Peyer's patch (tissue), 4 donors: ENCODE data around the gene KLHDC7B. TPM values are rescaled to one million over a fixed set of nuclear protein-coding genes. Genes with fewer than 3 reads are reported as not detected.

ENCODE experiments used
- DNase-seq, 3 donors: peaks; one replicate each; pipeline ENCODE4 v3.0.0-alpha.2; 2017 to 2019
- H3K27ac ChIP-seq, 4 donors: fragments of 200-600 bp; sonication (generic); one replicate each; pipeline ENCODE4 v1.5.1; 2016 to 2019
- H3K27me3 ChIP-seq, 2 donors: fragments of 200-600 bp; sonication (generic); one replicate each; pipeline ENCODE4 v1.5.1; 2019
- H3K36me3 ChIP-seq, 3 donors: fragments of 200-600 bp; sonication (generic); one replicate each; pipeline ENCODE4 v1.5.1; 2016 to 2019
- H3K4me1 ChIP-seq, 4 donors: fragments of 200-600 bp; sonication (generic); one replicate each; pipeline ENCODE4 v1.5.1; 2016 to 2019
- H3K4me3 ChIP-seq, 4 donors: fragments of 200-600 bp; sonication (generic); 1 replicate in 3 of 4; 2 replicates in 1 of 4; pipeline ENCODE4 v1.5.1; 2016 to 2019; ENCODE audit warnings: mild to moderate bottlenecking in 1 of 4
- H3K9me3 ChIP-seq, 4 donors: fragments of 200-600 bp; sonication (generic); one replicate each; pipeline ENCODE4 v1.5.1; 2016 to 2019; ENCODE audit warnings: mild to moderate bottlenecking in 1 of 4
- POLR2A ChIP-seq, 2 donors: fragments of 450-650 bp; IDR thresholded peaks; one replicate each; pipeline ENCODE4 v1.5.1; 2017; ENCODE audit warnings: antibody characterized with exemption in 2 of 2, mild to moderate bottlenecking in 2 of 2, moderate library complexity in 2 of 2
- total RNA-seq, 4 donors: library from RNA; depleted of rRNA; stranded (reverse); fragments of >200 nt; gene quantifications; one replicate each; pipeline ENCODE4 v1.1.0, GENCODE V29; 2016
- TF ChIP-seq, protein P1 (sequence below), 6 experiments: fragments of 450-650 bp in 4 of 6; fragments of 200-600 bp in 2 of 6; sonication (generic) in 1 of 6; IDR thresholded peaks; one replicate each; pipeline ENCODE4 v1.5.1; 2017 to 2019; ENCODE audit warnings: antibody characterized with exemption in 6 of 6, mild to moderate bottlenecking in 3 of 6, moderate library complexity in 1 of 6

KLHDC7B gene
- total RNA-seq, 4 donors from 2014 or later = 1.1 TPM; not detected in 3

DNA sequence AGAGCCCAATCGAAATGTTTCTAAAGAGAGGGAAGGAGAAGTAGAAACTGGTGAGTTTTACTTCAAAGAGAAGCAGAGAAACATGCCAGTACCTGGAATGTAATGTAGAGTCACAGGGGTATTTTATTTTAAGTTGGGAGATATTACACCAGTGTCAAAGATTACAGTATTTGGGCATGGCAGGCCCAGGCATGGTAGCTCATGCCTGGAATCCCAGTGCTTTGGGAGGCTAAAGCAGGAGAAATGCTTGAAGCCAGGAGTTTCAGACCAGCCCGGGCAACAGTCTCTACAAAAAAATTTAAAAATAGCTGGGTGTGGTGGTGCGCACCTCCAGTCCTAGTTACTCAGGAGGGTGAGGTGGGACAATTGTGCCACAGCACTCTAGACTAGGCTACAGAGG is 14.3 kb downstream of the KLHDC7B start:
- H3K27ac ChIP-seq = no peak overlapping the region
- DNase-seq = no peak
- H3K9me3 ChIP-seq = no peaks in the 10 kb centered on the region
- TF ChIP-seq POLR2A (IDR thresholded peaks at IDR 0.05) = no peak
- TF ChIP-seq, protein P1, sequence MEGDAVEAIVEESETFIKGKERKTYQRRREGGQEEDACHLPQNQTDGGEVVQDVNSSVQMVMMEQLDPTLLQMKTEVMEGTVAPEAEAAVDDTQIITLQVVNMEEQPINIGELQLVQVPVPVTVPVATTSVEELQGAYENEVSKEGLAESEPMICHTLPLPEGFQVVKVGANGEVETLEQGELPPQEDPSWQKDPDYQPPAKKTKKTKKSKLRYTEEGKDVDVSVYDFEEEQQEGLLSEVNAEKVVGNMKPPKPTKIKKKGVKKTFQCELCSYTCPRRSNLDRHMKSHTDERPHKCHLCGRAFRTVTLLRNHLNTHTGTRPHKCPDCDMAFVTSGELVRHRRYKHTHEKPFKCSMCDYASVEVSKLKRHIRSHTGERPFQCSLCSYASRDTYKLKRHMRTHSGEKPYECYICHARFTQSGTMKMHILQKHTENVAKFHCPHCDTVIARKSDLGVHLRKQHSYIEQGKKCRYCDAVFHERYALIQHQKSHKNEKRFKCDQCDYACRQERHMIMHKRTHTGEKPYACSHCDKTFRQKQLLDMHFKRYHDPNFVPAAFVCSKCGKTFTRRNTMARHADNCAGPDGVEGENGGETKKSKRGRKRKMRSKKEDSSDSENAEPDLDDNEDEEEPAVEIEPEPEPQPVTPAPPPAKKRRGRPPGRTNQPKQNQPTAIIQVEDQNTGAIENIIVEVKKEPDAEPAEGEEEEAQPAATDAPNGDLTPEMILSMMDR (IDR thresholded peaks at IDR 0.05) = no peak
- peaks cover 0 to 8% (median 6%) of the 10 kb centered on the region in 4 donors for H3K4me1 ChIP-seq
- H3K4me3 ChIP-seq = no peak overlapping the region
- no peaks in the 10 kb centered on the region for H3K36me3 ChIP-seq
- no peaks in the 10 kb centered on the region for H3K27me3 ChIP-seq

DNA sequence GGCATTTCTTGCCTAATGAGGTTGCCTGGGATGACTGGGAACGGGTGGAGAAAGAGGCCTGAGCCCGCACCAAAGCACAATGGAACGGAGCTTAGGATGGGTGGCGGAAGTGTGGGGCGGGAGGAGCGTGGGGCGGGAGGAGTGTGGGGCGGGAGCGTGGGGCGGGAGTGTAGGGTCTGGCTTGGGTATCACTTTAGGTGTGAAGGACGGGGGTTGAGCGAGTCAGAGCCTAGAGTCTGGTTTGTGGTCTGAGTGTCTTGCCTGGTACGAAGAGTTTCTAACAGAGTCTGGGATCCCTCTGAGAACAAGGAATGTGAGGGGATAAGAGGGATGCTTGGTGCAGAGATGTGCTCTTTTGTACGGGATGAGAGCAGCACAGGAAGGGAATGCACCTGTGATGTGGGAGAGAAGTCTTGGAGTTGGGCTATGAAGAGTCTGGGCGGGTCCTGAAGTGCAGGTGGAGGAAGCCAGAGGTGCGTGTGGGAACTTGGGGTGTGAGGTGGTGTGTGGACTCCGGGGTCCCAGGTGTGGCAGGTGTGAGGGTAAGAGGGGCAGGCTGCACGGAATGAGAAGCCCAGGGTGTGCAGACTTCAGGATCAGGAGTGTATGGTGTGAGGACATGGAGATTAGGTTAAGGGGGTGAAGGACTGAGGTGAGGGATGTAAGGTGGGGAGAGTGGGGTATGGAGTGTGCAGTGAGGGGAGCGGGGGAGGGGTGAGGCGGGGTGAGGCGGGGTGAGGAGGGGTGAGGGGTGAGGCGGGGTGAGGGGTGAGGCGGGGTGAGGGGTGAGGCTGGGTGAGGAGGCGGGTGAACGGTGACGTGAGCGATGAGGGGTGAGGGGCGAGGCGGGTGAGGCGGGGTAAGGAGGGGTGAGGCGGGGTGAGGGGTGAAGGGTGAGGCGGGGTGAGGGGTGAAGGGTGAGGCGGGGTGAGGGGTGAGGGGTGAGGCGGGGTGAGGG is 16.0 kb downstream of the KLHDC7B start:
- TF ChIP-seq, protein P1 (IDR thresholded peaks at IDR 0.05) = no peak
- no peak for TF ChIP-seq POLR2A (IDR thresholded peaks at IDR 0.05)
- Histone ChIP-seq H3K4me3 (no peak overlapping the region), H3K27ac (no peak overlapping the region), H3K36me3 (no peaks in the 10 kb centered on the region), H3K4me1 (peaks cover 0 to 8% (median 6%) of the 10 kb centered on the region in 4 donors), H3K27me3 (no peaks in the 10 kb centered on the region), H3K9me3 (no peaks in the 10 kb centered on the region)
- DNase-seq = no peak

DNA sequence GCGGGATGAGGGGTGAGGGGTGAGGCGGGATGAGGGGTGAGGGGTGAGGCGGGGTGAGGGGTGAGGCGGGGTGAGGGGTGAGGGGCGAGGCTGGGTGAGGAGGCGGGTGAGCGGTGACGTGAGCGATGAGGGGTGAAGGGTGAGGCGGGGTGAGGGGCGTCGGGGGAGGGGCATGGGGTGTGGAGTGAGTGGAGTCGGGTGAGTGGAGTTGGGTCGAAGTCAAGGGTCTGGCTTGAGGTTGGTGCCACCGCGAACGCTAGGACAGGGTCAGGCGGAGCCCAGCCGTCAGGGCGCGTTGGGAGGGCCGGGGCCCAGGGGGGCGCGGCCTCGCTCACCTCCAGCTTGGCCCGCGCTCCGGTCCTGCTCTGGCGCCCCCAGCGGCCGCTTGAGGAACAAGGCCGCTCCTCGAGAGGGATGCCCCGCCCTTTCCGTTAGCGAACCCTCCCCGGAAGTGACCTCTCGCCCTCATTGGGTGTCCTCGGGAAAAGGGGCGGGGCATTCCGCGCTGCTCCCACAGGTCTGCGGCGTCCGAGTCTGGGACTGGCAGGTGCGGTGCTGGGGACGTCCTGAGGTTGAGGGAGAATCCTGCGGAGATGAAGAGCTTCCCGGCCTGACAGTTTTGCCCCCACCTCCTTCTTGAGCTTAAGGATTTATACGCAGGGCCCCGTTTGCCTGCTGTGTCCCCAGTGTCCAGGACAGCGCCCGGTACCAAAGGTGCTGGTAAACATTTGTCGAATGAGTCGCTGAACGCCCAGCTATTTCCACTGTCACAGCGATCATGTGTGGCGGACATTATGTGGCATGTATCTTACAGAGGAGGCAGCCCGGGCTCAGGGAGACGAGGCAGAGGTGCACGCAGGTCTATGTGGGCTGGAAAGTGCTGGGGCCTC is 17.1 kb downstream of the KLHDC7B start, which contains the start of gene SYCE3:
Gene SYCE3, minus strand, starts transcription at position 397 of the 890 bp plus-strand sequence. CDS start 6,514 bp downstream, outside the sequence.
- TF ChIP-seq POLR2A (IDR thresholded peaks at IDR 0.05) = peak; percentile 94
- TF ChIP-seq, protein P1 (IDR thresholded peaks at IDR 0.05) = peak; percentile 96 to 100 (median 98)
- H3K27ac ChIP-seq = peak within 1 kb of the TSS; percentile 66 to 84 (median 74)
- H3K4me3 ChIP-seq = peak within 1 kb of the TSS; percentile 45 to 66 (median 60)
- H3K9me3 ChIP-seq = no peaks in the 10 kb centered on the region
- peaks cover 0 to 8% (median 6%) of the 10 kb centered on the region in 4 donors for H3K4me1 ChIP-seq
- H3K36me3 ChIP-seq = peaks cover 0 to 2% (median 0%) of the 10 kb centered on the region in 3 donors
- H3K27me3 ChIP-seq = no peaks in the 10 kb centered on the region
- DNase-seq = peak; percentile 99

DNA sequence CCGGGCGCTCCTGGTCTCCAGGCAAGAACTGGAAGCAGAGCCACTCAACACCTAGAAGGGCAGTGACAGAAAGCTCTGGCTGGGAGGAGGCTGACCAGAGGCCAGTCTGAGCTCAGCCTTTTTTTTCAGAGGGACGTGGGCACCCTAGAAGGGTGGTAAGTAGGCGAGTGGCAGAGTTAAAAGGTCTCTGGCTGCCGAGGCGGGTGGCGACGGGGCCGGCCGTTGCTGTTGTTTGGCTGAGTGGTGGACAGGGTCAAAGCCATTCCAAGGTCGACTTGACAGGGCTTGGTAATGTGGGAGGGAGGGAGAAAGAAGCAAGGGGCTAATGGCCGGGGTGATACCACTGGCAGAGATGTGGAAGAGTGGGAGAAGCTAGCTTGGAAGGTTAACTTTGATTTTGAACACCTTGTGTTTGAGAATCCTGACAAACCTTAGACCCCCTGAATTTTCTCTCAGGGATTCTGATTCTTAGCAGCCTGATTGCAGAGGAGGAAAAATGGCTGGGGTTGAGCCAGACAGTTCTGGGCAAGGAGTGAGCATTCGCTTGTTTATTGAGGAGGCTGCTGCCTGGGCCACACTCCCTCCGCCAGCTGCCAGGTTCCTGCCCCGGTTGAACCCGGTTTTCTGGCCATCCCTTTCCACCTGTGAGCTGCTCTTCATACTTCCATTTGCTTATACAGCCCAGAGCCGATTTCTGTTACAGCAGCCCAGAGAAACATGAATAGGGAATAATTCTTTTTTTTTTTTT is 17.9 kb downstream of the KLHDC7B start:
- Histone ChIP-seq H3K4me1 (peaks cover 0 to 8% (median 6%) of the 10 kb centered on the region in 4 donors), H3K27ac (peak overlapping the region; percentile 66 to 84 (median 74)), H3K4me3 (peak overlapping the region; percentile 45 to 66 (median 60)), H3K36me3 (peaks cover 0 to 4% (median 0%) of the 10 kb centered on the region in 3 donors), H3K9me3 (no peaks in the 10 kb centered on the region), H3K27me3 (no peaks in the 10 kb centered on the region)
- no peak for DNase-seq
- TF ChIP-seq, protein P1 (IDR thresholded peaks at IDR 0.05) = no peak
- TF ChIP-seq POLR2A (IDR thresholded peaks at IDR 0.05) = no peak
